OCI-LY3 (cell line): Measurements from ENCODE around the gene MTTP.
A peak's percentile ranks its signal among the peaks of the same experiment; 100 is the strongest.

Experiments used
- H2AFZ ChIP-seq: fragments of 200-600, 300-600 bp; shearing (Covaris generic); 2 replicates; pipeline ENCODE4 v1.6.0; 2014; ENCODE audit warnings: antibody characterized with exemption, low read depth, low read length
- H3K27ac ChIP-seq: fragments of 200-600, 300-600 bp; sonication (generic); 2 replicates; pipeline ENCODE4 v1.5.1; 2014; ENCODE audit warnings: mild to moderate bottlenecking, low read length, moderate library complexity, mixed read lengths
- H3K27me3 ChIP-seq: fragments of 200-600, 300-600 bp; sonication (generic); 2 replicates; pipeline ENCODE4 v1.6.1; 2014; ENCODE audit warnings: low read depth, low read length, mixed read lengths
- H3K36me3 ChIP-seq: fragments of 200-600, 300-600 bp; sonication (generic); replicated peaks from 2 replicates; pipeline ENCODE3; 2014; ENCODE audit warnings: low read depth, low read length, mixed read lengths
- H3K4me1 ChIP-seq: fragments of 300-600, 200-600 bp; sonication (generic); 2 replicates; pipeline ENCODE4 v1.6.1; 2014; ENCODE audit warnings: low read length, mixed read lengths
- H3K4me2 ChIP-seq: fragments of 200-600, 300-600 bp; sonication (generic); 2 replicates; pipeline ENCODE4 v1.6.1; 2014; ENCODE audit warnings: low read length, mixed read lengths
- H3K4me3 ChIP-seq: fragments of 300-600, 200-600 bp; sonication (generic); 2 replicates; pipeline ENCODE4 v1.5.1; 2014; ENCODE audit warnings: antibody characterized with exemption, mild to moderate bottlenecking, low read length, moderate library complexity
- H3K79me2 ChIP-seq: fragments of 300-600, 200-600 bp; shearing (Covaris generic); 2 replicates; pipeline ENCODE4 v1.6.1; 2014; ENCODE audit warnings: mild to moderate bottlenecking, low read length, mixed read lengths
- H3K9ac ChIP-seq: fragments of 300-600, 200-600 bp; shearing (Covaris generic); 2 replicates; pipeline ENCODE4 v1.6.0; 2014; ENCODE audit warnings: mild to moderate bottlenecking, low read length, moderate library complexity
- H3K9me3 ChIP-seq: fragments of 200-600, 300-600 bp; shearing (Covaris generic); 2 replicates; pipeline ENCODE4 v1.6.1; 2014; ENCODE audit warnings: low read length, mixed read lengths; ENCODE audit not compliant: insufficient read depth
- H4K20me1 ChIP-seq: fragments of 200-600, 300-600 bp; sonication (generic); 2 replicates; pipeline ENCODE4 v1.6.1; 2016; ENCODE audit warnings: low read length, mixed read lengths; ENCODE audit not compliant: insufficient read depth
- EZH2phosphoT487 ChIP-seq: fragments of 200-600 bp; shearing (Covaris generic); IDR thresholded peaks from 2 replicates; pipeline ENCODE4 v1.6.1; 2018; ENCODE audit warnings: antibody characterized with exemption, mixed run types, low read depth
- TF ChIP-seq, protein P1 (sequence below): fragments of 200-600, 300-600 bp; sonication (generic); IDR thresholded peaks from 2 replicates; pipeline ENCODE4 v1.5.1; 2014; ENCODE audit warnings: antibody characterized with exemption, low read length, low read depth

Gene MTTP

DNA sequence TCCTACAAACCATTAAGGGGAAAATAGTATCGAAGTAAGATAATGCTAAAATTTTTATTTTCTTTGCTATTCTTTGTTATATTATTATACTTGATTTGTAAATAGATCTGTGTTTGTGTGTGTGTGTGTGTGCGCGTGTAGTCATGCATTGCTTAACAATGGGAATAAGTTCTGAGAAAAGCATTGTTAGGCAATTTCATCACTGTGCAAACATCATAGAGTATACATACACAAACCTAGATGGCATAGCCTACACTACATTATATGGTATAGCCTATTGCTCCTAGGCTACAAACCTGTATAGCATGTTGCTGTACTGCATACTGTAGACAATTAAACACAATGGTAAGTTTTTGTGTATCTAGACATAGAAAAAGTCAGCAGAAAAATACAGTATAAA lies 17.1 kb downstream of the MTTP start:
- Histone ChIP-seq H4K20me1 (no peaks in the 10 kb centered on the region), H3K4me1 (peaks cover 4% of the 10 kb centered on the region; the same call in 1 of the 2 replicates), H3K79me2 (no peaks in the 10 kb centered on the region), H3K27me3 (no peaks in the 10 kb centered on the region), H3K4me2 (no peak overlapping the region), H3K4me3 (no peak overlapping the region), H3K36me3 (no peaks in the 10 kb centered on the region), H2AFZ (no peak overlapping the region), H3K9me3 (no peaks in the 10 kb centered on the region), H3K9ac (no peak overlapping the region), H3K27ac (no peak overlapping the region)
- no peak for TF ChIP-seq EZH2phosphoT487
- TF ChIP-seq, protein P1, sequence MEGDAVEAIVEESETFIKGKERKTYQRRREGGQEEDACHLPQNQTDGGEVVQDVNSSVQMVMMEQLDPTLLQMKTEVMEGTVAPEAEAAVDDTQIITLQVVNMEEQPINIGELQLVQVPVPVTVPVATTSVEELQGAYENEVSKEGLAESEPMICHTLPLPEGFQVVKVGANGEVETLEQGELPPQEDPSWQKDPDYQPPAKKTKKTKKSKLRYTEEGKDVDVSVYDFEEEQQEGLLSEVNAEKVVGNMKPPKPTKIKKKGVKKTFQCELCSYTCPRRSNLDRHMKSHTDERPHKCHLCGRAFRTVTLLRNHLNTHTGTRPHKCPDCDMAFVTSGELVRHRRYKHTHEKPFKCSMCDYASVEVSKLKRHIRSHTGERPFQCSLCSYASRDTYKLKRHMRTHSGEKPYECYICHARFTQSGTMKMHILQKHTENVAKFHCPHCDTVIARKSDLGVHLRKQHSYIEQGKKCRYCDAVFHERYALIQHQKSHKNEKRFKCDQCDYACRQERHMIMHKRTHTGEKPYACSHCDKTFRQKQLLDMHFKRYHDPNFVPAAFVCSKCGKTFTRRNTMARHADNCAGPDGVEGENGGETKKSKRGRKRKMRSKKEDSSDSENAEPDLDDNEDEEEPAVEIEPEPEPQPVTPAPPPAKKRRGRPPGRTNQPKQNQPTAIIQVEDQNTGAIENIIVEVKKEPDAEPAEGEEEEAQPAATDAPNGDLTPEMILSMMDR = no peak

DNA sequence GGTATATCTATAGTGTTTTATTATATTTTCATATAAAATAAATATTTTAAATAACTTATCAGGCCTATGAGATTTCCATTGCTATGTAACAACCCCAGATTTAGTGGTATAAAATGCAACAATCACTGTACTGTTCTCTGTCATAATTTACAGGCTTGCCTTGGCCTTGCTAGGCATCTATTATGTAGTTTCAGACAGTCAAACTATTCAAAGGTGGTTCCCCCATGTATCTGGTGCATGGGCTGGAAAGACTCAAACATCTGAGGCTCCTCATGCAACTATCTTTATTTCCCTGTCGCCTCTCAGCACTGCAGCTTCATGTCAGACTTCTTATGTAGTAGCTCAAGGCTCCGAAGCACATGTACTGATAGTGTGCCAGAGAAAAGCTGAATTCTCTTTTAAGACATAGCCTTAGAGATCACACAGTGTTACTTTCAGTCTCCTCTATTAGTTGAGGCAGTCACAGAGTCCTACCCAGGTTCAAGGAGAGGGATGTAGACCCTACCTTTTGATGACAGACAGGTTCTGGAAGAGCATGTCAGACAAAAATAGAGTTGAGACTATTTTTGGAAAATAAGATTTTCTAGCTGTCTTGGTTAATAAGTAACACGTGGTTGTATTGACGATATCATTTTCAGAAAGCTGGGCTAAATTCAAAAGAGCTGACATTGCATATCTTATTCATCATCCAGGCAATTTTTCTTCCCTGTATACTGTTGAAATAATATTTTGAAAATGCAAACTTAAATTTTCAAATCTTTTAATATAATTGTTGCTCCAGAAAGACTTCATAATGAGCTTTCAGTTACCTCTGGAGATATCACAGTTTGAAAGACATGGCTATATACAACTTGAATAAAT lies 19.4 kb downstream of the MTTP start:
- Histone ChIP-seq H3K4me3 (no peak overlapping the region), H3K27ac (no peak overlapping the region)
- TF ChIP-seq, protein P1 = no peak
- no peak for TF ChIP-seq EZH2phosphoT487

DNA sequence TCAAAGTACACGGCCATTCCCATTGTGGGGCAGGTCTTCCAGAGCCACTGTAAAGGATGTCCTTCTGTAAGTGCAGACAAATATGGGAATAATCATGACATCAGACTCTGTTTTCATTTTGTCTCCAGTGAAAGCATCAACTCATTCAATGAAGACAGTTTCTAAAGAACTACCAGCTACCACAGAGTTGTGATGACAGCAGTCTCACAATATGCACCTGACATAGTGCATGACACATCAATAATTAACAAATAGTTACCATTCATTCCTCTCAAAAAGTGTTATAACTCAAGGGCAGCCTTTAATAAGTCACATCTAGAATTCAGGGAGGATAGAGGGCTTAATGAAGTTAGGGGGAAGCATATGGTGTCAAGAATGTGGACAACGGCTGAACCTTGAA lies 20.2 kb downstream of the MTTP start:
- Histone ChIP-seq H3K79me2 (no peaks in the 10 kb centered on the region), H4K20me1 (no peaks in the 10 kb centered on the region), H3K9me3 (no peaks in the 10 kb centered on the region), H3K9ac (no peak overlapping the region), H3K36me3 (no peaks in the 10 kb centered on the region), H3K4me2 (no peak overlapping the region), H3K27me3 (no peaks in the 10 kb centered on the region), H3K4me3 (no peak overlapping the region), H3K4me1 (peaks cover 4% of the 10 kb centered on the region; the same call in 1 of the 2 replicates), H3K27ac (no peak overlapping the region), H2AFZ (no peak overlapping the region)
- TF ChIP-seq EZH2phosphoT487 = no peak
- TF ChIP-seq, protein P1 = no peak

More for the DNA sequence above, 19.4 kb downstream of the MTTP start:
- Histone ChIP-seq H3K9ac (no peak overlapping the region), H3K27me3 (no peaks in the 10 kb centered on the region), H3K36me3 (no peaks in the 10 kb centered on the region), H3K4me2 (peak overlapping the region; percentile 9; the same call in 1 of the 2 replicates), H3K4me1 (peaks cover 4% of the 10 kb centered on the region; the same call in 1 of the 2 replicates), H2AFZ (0 out of 2 replicates have a peak overlapping the region, but pooled peaks have one; percentile 32), H3K9me3 (no peaks in the 10 kb centered on the region), H3K79me2 (no peaks in the 10 kb centered on the region), H4K20me1 (no peaks in the 10 kb centered on the region)

DNA sequence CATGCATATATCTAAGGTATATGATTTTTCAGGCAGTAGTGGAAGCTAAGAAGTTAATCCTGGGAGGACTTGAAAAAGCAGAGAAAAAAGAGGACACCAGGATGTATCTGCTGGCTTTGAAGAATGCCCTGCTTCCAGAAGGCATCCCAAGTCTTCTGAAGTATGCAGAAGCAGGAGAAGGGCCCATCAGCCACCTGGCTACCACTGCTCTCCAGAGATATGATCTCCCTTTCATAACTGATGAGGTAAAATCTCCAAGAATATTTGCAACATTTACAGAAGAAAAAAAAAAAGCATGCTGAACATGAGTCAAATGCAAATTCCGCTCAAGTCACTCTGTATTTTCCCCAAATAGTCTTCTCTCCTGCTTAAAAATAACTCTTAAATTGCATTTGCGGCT lies 32.1 kb downstream of the MTTP start:
- Histone ChIP-seq H3K9ac (no peak overlapping the region), H3K27me3 (no peaks in the 10 kb centered on the region), H3K4me1 (no peaks in the 10 kb centered on the region), H3K4me3 (no peak overlapping the region), H3K9me3 (no peaks in the 10 kb centered on the region), H4K20me1 (no peaks in the 10 kb centered on the region), H3K4me2 (no peak overlapping the region), H2AFZ (no peak overlapping the region), H3K79me2 (no peaks in the 10 kb centered on the region), H3K36me3 (no peaks in the 10 kb centered on the region), H3K27ac (no peak overlapping the region)
- TF ChIP-seq EZH2phosphoT487 = no peak
- TF ChIP-seq, protein P1 = no peak
